GM23338 (cell line): Measurements from ENCODE around the gene TMEM128. TPM values are rescaled to one million over a fixed set of nuclear protein-coding genes. Genes with fewer than 3 reads are reported as not detected.
"Not testable (repeated sequence)": the region's sequence is repeated elsewhere in the genome, so short reads cannot be mapped to it uniquely, and the experiment has no call there.

Source experiments
- ATAC-seq: fragments of 200-7000 bp; cut with Tn5 transposase; 3 replicates; pipeline ENCODE4 v1.9.1; 2020
- DNase-seq: peaks from one replicate; pipeline ENCODE4 v3.0.0-alpha.2; 2015; ENCODE audit warnings: low spot score
- H2AFZ ChIP-seq: fragments of 200-600 bp; sonication (generic); 2 replicates; pipeline ENCODE4 v1.8.0; 2016; ENCODE audit warnings: antibody characterized with exemption, mild to moderate bottlenecking, moderate library complexity
- H3F3A ChIP-seq: fragments of 200-600 bp; sonication (generic); replicated peaks from 2 replicates; pipeline ENCODE4 v1.8.0; 2017; ENCODE audit warnings: antibody characterized with exemption, mixed run types, low read depth
- H3K27ac ChIP-seq: fragments of 200-600 bp; sonication (generic); 2 replicates; pipeline ENCODE4 v1.6.1; 2016; ENCODE audit warnings: low read depth
- H3K27me3 ChIP-seq: fragments of 200-600 bp; sonication (generic); 2 replicates; pipeline ENCODE4 v1.8.0; 2016; ENCODE audit warnings: mild to moderate bottlenecking, mixed run types, moderate library complexity; ENCODE audit not compliant: insufficient read depth
- H3K36me3 ChIP-seq: fragments of 200-600 bp; sonication (generic); 2 replicates; pipeline ENCODE4 v1.8.0; 2016; ENCODE audit warnings: mild to moderate bottlenecking; ENCODE audit not compliant: insufficient read depth
- H3K4me1 ChIP-seq: fragments of 200-600 bp; sonication (generic); 2 replicates; pipeline ENCODE4 v1.8.0; 2016; ENCODE audit warnings: mild to moderate bottlenecking, moderate library complexity; ENCODE audit not compliant: insufficient read depth
- H3K4me2 ChIP-seq: fragments of 200-600 bp; sonication (generic); 2 replicates; pipeline ENCODE4 v1.7.1; 2017; ENCODE audit warnings: mixed run types
- H3K4me3 ChIP-seq: fragments of 200-600 bp; sonication (generic); 2 replicates; pipeline ENCODE4 v1.6.1; 2016; ENCODE audit warnings: mixed run types
- H3K79me2 ChIP-seq: fragments of 200-600 bp; sonication (generic); replicated peaks from 2 replicates; pipeline ENCODE4 v1.8.0; 2017; ENCODE audit warnings: mild to moderate bottlenecking; ENCODE audit not compliant: insufficient read depth
- H3K9me2 ChIP-seq: fragments of 200-600 bp; sonication (generic); 2 replicates; pipeline ENCODE4 v1.8.0; 2017; ENCODE audit not compliant: insufficient read depth
- H4K20me1 ChIP-seq: fragments of 200-600 bp; sonication (generic); replicated peaks from 2 replicates; pipeline ENCODE4 v1.8.0; 2017; ENCODE audit warnings: mild to moderate bottlenecking; ENCODE audit not compliant: insufficient read depth
- H3K27ac Mint-ChIP-seq: 2 replicates; pipeline ENCODE4 v1.8.0; 2020; ENCODE audit warnings: inconsistent platforms, mild to moderate bottlenecking, moderate library complexity, mixed read lengths
- H3K27me3 Mint-ChIP-seq: 3 replicates; pipeline ENCODE4 v1.8.0; 2022; ENCODE audit warnings: low read depth, mild to moderate bottlenecking, moderate library complexity, mixed read lengths, inconsistent platforms; ENCODE audit not compliant: insufficient read depth, poor library complexity
- H3K36me3 Mint-ChIP-seq: 3 replicates; pipeline ENCODE4 v1.8.0; 2021; ENCODE audit warnings: low read depth, mild to moderate bottlenecking, inconsistent platforms, moderate library complexity, mixed read lengths
- H3K4me1 Mint-ChIP-seq: 3 replicates; pipeline ENCODE4 v1.8.0; 2020; ENCODE audit warnings: mild to moderate bottlenecking, inconsistent platforms, mixed read lengths
- H3K4me3 Mint-ChIP-seq: 3 replicates; pipeline ENCODE4 v1.8.0; 2021; ENCODE audit warnings: moderate library complexity, mild to moderate bottlenecking, inconsistent platforms, mixed read lengths
- H3K9me3 Mint-ChIP-seq: 3 replicates; pipeline ENCODE4 v1.8.0; 2020; ENCODE audit warnings: moderate library complexity, mild to moderate bottlenecking, inconsistent platforms, mixed read lengths
- polyA plus RNA-seq: library from polyadenylated mRNA; unstranded; fragments of >200 nt; fragmentation: Nextera tagmentation; extraction: Ambion mirVana; gene quantifications from 2 replicates; pipeline ENCODE4 v1.2.1, GENCODE V29; 2016
- total RNA-seq: library from RNA; depleted of rRNA; stranded (reverse); fragments of >200 nt; shearing (Covaris generic); gene quantifications from 2 replicates; pipeline ENCODE4 v1.2.3, GENCODE V29; 2014; rRNA removed

TMEM128 gene
- total and polyA plus RNA-seq, 2 experiments from 2014 or later: 22.7 to 25.9 TPM

- not testable (repeated sequence) for H3K4me3 ChIP-seq, H3K9me2 ChIP-seq, DNase-seq, H4K20me1 ChIP-seq, ATAC-seq, H3F3A ChIP-seq, H3K4me3 Mint-ChIP-seq, H3K36me3 Mint-ChIP-seq, H3K27me3 Mint-ChIP-seq, H3K36me3 ChIP-seq, H3K27ac ChIP-seq, H3K9me3 Mint-ChIP-seq, H3K4me1 ChIP-seq, H3K4me2 ChIP-seq, H3K4me1 Mint-ChIP-seq, H3K79me2 ChIP-seq, H2AFZ ChIP-seq, H3K27me3 ChIP-seq, H3K27ac Mint-ChIP-seq
These were observed 59.5 kb downstream of the TMEM128 start for GRCh38 chr4:4188557-4188956.

Other genes starting within 250 kb of the TMEM128 start
- gene OTOP1, start 21.3 kb downstream of the TMEM128 start, total RNA-seq: not detected in 2 replicates
- gene OTOP1, start 21.3 kb downstream of the TMEM128 start, polyA plus RNA-seq: not detected in 2 replicates
- gene LYAR, start 41.9 kb upstream of the TMEM128 start, total RNA-seq: 33.5 and 44.0 TPM in 2 replicates
- gene LYAR, start 41.9 kb upstream of the TMEM128 start, polyA plus RNA-seq: 87.8 and 105 TPM in 2 replicates
- gene ZBTB49, start 42.0 kb upstream of the TMEM128 start, total RNA-seq: 4.1 and 12.2 TPM in 2 replicates
- gene ZBTB49, start 42.0 kb upstream of the TMEM128 start, polyA plus RNA-seq: 4.5 and 6.0 TPM in 2 replicates
- 28.7 and 34.5 TPM in 2 replicates for gene NSG1, start 138.9 kb upstream of the TMEM128 start, total RNA-seq
- 16.5 and 17.4 TPM in 2 replicates for gene NSG1, start 138.9 kb upstream of the TMEM128 start, polyA plus RNA-seq